ENCODE results near the gene XRCC4.

- TF ChIP-seq CTCF (IDR thresholded peaks at IDR 0.05; ENCODE audit: insufficient read depth, low read depth, low read length) (no peak), EZH2 (IDR thresholded peaks at IDR 0.05; ENCODE audit: insufficient read depth, low read length) (no peak)
These were observed 34.8 kb upstream of the XRCC4 start for GRCh38 chr5:83042507-83042906.

Measured in astrocyte (in vitro differentiated cells and primary cell).